IPS-20b (cell line): ENCODE results near the gene UBR4.

Experiments used
- H3K27ac ChIP-seq: one replicate; pipeline ENCODE4 v1.5.1; 2013; ENCODE audit warnings: low read length
- H3K27me3 ChIP-seq: 2 replicates; pipeline ENCODE4 v1.6.1; 2013; ENCODE audit warnings: mild to moderate bottlenecking, low read length, inconsistent platforms; ENCODE audit not compliant: insufficient read depth
- H3K36me3 ChIP-seq: 2 replicates; pipeline ENCODE4 v1.6.1; 2013; ENCODE audit warnings: low read depth, mild to moderate bottlenecking, inconsistent platforms, low read length, moderate library complexity; ENCODE audit not compliant: insufficient read depth
- H3K4me1 ChIP-seq: 2 replicates; pipeline ENCODE4 v1.6.1; 2013; ENCODE audit warnings: mild to moderate bottlenecking, control low read depth, inconsistent platforms, low read length, moderate library complexity; ENCODE audit not compliant: insufficient read depth
- H3K4me3 ChIP-seq: 2 replicates; pipeline ENCODE4 v1.5.1; 2013; ENCODE audit warnings: mild to moderate bottlenecking, low read length, inconsistent platforms
- H3K9ac ChIP-seq: 2 replicates; pipeline ENCODE4 v1.6.1; 2013; ENCODE audit warnings: low read depth, mild to moderate bottlenecking, inconsistent platforms, low read length, moderate library complexity
- H3K9me3 ChIP-seq: 2 replicates; pipeline ENCODE4 v1.6.1; 2013; ENCODE audit warnings: mild to moderate bottlenecking, low read depth, low read length, inconsistent platforms; ENCODE audit not compliant: insufficient read depth

Gene UBR4

DNA sequence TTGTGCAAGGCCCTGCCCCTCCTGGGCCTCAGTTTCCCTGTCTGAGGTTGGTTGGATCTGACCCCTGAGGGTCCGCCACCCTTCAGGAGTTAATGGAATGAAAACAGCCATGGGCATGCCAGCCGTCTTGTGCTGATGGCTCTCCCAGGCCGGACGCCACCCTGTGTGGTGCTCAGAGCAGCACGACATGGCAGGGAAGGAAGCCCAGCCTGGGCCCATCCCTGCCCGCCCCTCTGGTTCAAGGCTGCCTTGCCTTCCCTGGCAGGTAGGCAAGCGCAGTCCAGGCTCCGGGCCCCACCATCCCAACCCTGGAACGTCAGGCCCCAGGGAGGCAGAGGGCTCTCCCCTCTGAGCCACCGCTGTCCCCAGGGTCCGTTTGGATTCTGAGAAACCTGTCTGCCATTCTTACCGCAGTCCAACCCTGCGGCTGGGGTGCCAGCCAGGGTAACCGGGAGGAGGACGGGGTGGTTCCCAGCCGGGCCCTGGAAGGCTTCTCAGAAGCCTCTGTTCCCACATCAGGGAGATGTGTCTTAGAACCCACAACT lies 145.1 kb downstream of the UBR4 start:
- no peaks in the 10 kb centered on the region for H3K27me3 ChIP-seq
- H3K9me3 ChIP-seq = 0 out of 2 replicates have a peak, but pooled peaks cover 4% of the 10 kb centered on the region
- no peaks in the 10 kb centered on the region for H3K4me1 ChIP-seq
- H3K9ac ChIP-seq = no peak overlapping the region
- H3K36me3 ChIP-seq = no peaks in the 10 kb centered on the region
- no peak overlapping the region for H3K27ac ChIP-seq
- no peak overlapping the region for H3K4me3 ChIP-seq

DNA sequence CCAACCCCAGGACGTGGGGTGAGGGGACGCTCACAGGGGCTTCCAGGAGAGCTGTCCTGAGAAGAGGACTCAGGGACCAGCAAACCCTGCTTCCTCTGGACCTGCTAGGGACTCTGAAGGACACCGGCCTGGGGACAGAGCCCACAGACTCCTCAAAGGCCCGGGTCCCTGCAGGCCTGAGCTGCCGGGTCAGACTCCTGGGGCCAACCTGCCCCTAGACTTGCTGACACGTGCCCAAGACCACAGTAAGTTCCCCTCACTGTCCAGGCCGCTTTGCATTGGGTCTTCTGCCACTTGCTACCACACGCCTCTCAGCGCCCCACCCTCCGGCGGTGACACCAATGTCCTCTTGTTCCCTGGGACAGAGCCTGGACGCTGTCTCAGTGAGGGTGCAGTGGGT lies 146.9 kb downstream of the UBR4 start:
- Histone ChIP-seq H3K36me3 (no peaks in the 10 kb centered on the region), H3K9ac (no peak overlapping the region), H3K4me1 (no peaks in the 10 kb centered on the region), H3K27me3 (no peaks in the 10 kb centered on the region), H3K4me3 (no peak overlapping the region), H3K27ac (no peak overlapping the region), H3K9me3 (0 out of 2 replicates have a peak, but pooled peaks cover 4% of the 10 kb centered on the region)

GRCh38 chr1:19062258-19063029 lies 147.6 kb downstream of the UBR4 start:
- no peak overlapping the region for H3K9ac ChIP-seq
- 0 out of 2 replicates have a peak, but pooled peaks cover 4% of the 10 kb centered on the region for H3K9me3 ChIP-seq
- H3K4me3 ChIP-seq = no peak overlapping the region
- no peaks in the 10 kb centered on the region for H3K4me1 ChIP-seq
- H3K27me3 ChIP-seq = no peaks in the 10 kb centered on the region
- no peak overlapping the region for H3K27ac ChIP-seq
- H3K36me3 ChIP-seq = no peaks in the 10 kb centered on the region

- Histone ChIP-seq H3K4me3 (no peak overlapping the region), H3K36me3 (no peaks in the 10 kb centered on the region), H3K27ac (no peak overlapping the region), H3K9me3 (0 out of 2 replicates have a peak, but pooled peaks cover 4% of the 10 kb centered on the region), H3K4me1 (no peaks in the 10 kb centered on the region), H3K9ac (no peak overlapping the region), H3K27me3 (no peaks in the 10 kb centered on the region)
Observed at GRCh38 chr1:19061798-19062197, 148.3 kb downstream of the UBR4 start.

- no peaks in the 10 kb centered on the region for H3K4me1 ChIP-seq
- H3K27ac ChIP-seq = no peak overlapping the region
- H3K36me3 ChIP-seq = no peaks in the 10 kb centered on the region
- no peaks in the 10 kb centered on the region for H3K27me3 ChIP-seq
- no peak overlapping the region for H3K9ac ChIP-seq
- H3K4me3 ChIP-seq = no peak overlapping the region
- H3K9me3 ChIP-seq = 0 out of 2 replicates have a peak, but pooled peaks cover 4% of the 10 kb centered on the region
Observed at GRCh38 chr1:19061343-19061742, 148.7 kb downstream of the UBR4 start.

- Histone ChIP-seq H3K9ac (no peak overlapping the region), H3K4me1 (no peaks in the 10 kb centered on the region), H3K27ac (no peak overlapping the region), H3K9me3 (0 out of 2 replicates have a peak, but pooled peaks cover 4% of the 10 kb centered on the region), H3K27me3 (no peaks in the 10 kb centered on the region), H3K36me3 (no peaks in the 10 kb centered on the region), H3K4me3 (no peak overlapping the region)
Observed at GRCh38 chr1:19059773-19060172, 150.3 kb downstream of the UBR4 start.

GRCh38 chr1:19058476-19058797 lies 151.6 kb downstream of the UBR4 start:
- Histone ChIP-seq H3K9ac (no peak overlapping the region), H3K27me3 (no peaks in the 10 kb centered on the region), H3K36me3 (no peaks in the 10 kb centered on the region), H3K9me3 (0 out of 2 replicates have a peak, but pooled peaks cover 4% of the 10 kb centered on the region), H3K27ac (no peak overlapping the region), H3K4me1 (no peaks in the 10 kb centered on the region), H3K4me3 (no peak overlapping the region)

DNA sequence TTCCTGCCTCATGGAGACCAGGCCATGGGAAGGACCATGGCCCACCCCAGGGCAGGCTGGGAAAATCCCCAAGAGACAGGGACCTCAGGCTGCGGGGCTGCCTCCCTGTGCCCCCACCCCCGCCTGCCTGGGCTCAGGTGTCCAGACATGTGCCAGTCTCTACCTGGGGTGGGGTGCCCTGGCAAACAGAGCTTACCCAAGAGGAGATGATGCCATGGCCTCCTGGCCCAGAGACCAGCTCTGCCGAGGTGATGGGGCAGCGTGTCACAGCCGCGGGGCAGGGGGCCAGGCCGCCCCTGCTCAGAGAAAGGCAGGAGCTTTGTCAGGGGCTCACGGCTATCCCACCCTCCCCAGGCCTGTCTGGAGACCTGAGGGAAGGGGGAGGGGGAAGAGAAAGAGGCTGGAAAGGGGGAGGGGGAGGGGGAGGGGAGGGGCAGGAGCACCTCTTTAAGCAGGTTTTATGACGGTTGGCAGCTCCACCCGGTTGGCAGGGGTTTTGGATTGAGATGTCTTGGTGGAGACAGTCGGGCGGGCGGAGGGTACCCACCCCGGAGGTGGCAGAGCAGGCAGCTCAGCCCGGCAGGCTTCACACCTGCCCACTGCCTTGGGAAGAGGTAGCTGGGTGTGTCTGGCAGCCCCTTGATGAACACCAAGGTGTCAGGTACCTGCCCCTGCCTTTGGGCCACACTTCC lies 152.1 kb downstream of the UBR4 start:
- no peaks in the 10 kb centered on the region for H3K4me1 ChIP-seq
- H3K27ac ChIP-seq = no peak overlapping the region
- no peak overlapping the region for H3K4me3 ChIP-seq
- no peaks in the 10 kb centered on the region for H3K36me3 ChIP-seq
- no peaks in the 10 kb centered on the region for H3K27me3 ChIP-seq
- no peak overlapping the region for H3K9ac ChIP-seq
- H3K9me3 ChIP-seq = 0 out of 2 replicates have a peak, but pooled peaks cover 4% of the 10 kb centered on the region

- no peak overlapping the region for H3K27ac ChIP-seq
- no peaks in the 10 kb centered on the region for H3K4me1 ChIP-seq
- no peaks in the 10 kb centered on the region for H3K36me3 ChIP-seq
- no peak overlapping the region for H3K4me3 ChIP-seq
- H3K9me3 ChIP-seq = 0 out of 2 replicates have a peak, but pooled peaks cover 4% of the 10 kb centered on the region
- H3K27me3 ChIP-seq = no peaks in the 10 kb centered on the region
- no peak overlapping the region for H3K9ac ChIP-seq
Observed at GRCh38 chr1:19057182-19057779, 152.8 kb downstream of the UBR4 start.

GRCh38 chr1:19055701-19056100 lies 154.4 kb downstream of the UBR4 start:
- Histone ChIP-seq H3K9ac (no peak overlapping the region), H3K27me3 (no peaks in the 10 kb centered on the region), H3K27ac (no peak overlapping the region), H3K36me3 (no peaks in the 10 kb centered on the region), H3K9me3 (no peaks in the 10 kb centered on the region), H3K4me1 (no peaks in the 10 kb centered on the region), H3K4me3 (no peak overlapping the region)

DNA sequence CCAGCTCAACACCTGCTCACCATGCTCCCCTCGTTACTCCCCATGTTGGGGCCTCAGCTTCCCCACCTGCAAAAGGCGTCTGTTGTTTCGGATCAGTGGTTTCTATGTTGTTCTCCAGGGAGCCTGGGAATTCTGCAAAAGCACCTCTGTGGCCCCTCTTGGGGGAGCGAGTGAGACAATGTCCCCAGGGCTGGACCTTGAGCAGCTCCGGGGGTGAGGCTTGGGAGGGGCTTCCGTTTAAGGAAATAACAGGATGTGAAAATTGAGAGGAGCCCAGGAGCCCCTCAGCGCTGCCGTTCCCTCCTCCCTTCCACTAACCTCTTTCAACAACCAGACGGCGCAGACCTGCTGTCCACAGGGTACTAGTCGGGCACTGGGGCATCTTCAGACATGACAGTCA lies 155.1 kb downstream of the UBR4 start:
- no peaks in the 10 kb centered on the region for H3K36me3 ChIP-seq
- no peak overlapping the region for H3K9ac ChIP-seq
- H3K27me3 ChIP-seq = no peaks in the 10 kb centered on the region
- no peak overlapping the region for H3K27ac ChIP-seq
- H3K4me1 ChIP-seq = no peaks in the 10 kb centered on the region
- no peak overlapping the region for H3K4me3 ChIP-seq
- H3K9me3 ChIP-seq = no peaks in the 10 kb centered on the region
